ENCODE results near the gene UFC1.

The UFC1 gene

GRCh38 chr1:161172349-161172748 lies 18.6 kb downstream of the UFC1 start:
- DNase-seq, result no peak

DNA sequence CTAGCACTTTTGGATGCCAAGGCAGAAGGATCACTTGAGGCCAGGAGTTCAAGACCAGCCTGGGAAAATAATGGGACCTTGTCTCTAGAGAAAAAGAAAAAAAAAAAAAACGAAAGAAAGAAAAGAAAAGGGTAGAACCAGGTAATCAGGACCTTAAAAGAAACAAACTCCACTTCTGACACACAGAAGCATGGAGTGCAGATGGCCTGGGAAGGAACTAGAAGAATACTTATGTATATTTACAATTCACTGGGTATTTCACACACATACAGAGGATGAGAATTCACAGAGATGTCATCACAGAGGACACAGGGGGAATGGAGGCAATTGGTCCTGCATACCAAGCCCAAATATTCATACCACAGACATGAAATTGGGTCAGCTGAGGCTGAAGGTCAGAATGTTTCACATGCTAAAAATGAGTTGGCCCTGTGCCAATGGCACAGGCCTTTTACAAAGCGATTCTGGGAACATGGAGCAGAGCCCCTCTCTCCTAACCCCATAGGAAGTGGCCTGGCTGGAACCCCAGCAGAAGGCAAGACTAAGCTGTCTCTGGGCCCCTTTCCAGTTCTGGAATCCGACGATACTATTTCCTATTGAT lies 19.1 kb downstream of the UFC1 start:
- DNase-seq, result no peak

DNA sequence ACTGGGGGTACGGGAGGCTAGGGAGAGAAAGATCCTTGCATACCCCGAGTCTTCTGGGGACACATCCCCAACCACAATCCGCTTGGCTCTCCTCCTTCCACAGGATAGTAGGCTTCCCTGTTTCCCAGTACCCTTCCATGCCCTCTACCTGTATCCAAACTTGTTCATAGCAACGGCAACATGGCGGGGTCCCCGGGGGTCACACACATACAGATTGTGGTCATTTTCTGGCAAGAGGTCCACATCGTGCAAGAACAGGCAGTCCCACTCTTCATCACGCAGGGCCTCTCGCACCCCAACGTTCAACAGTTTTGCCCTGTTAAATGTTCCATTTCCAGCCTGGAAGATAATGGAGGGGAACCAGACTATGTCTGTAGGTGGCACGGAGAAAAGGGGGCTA lies 19.9 kb downstream of the UFC1 start:
- DNase-seq, result no peak

DNA sequence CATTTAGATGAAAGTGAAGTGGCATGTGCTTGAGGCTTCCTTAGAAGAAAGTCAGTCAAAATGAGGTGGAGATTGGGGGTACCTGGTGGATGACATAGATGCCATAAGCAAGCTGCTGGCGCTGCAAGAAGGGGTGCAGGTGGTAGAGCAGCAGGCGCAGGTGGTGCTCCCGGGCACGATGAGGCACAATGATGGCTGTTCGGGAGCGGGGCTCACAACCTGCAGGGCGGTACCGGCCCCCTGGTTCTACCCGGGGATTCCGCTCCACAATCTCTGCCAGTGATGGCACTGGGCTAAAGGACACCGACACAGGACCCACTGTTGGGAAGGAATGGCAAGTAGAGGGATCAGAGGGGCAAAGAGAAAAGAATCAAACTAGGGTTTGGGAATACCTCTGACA lies 21.1 kb downstream of the UFC1 start:
- no peak for DNase-seq

GRCh38 chr1:161175771-161176453 lies 22.1 kb downstream of the UFC1 start:
- DNase-seq, result no peak

DNA sequence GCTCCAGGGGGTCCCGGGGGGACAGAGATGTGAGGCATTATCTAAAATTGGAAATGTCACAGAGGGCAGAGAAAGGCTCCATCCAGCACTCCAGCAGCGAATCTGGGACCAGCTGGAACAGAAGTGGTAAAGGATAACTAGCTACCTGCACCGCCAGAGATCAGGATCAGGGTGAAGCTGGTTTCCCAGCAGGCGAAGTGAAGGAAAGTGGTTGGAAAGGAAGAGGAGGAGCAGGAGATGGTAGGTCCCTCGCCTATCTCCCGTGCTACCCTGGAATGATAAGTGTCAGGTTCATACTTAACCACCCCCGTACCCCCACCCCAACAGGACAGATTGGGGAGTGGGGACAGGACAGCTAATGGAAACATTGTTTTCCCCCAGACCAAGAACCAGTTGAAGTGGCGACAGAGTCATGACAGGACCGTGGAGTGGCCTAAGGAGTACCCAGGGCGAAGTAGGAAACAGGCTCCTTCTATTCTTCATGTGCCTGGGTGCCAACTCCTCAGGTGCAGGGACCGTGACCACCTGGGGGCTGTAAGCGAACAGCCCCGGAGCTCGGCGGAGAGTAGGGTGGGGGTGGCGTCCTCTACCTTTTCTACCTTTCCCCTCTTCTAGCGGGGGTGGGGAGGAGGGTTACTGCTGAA lies 22.8 kb downstream of the UFC1 start:
- peak; percentile 47 for DNase-seq

- peak; percentile 89 for DNase-seq
Observed at GRCh38 chr1:161177112-161177935, 23.5 kb downstream of the UFC1 start, which contains the start of gene B4GALT3. B4GALT3 (minus strand) TSS chr1:161177507; CDS start chr1:161176060, 1,447 bp downstream.

DNA sequence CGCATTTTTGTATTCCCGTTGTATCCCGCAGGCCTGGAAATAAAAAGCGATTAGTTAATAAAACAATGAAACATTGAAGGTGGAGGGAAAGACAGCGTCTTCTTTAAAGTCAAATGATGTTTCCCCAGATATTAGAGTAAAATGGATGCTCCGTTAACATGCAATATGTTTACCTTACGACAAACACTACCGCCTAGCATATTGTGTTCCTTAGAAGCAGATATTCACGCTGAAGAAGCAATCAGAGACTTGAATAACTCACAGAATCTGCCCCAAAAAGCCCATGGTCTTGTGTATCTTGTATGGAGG lies 24.1 kb downstream of the UFC1 start:
- DNase-seq, result peak; percentile 69

DNA sequence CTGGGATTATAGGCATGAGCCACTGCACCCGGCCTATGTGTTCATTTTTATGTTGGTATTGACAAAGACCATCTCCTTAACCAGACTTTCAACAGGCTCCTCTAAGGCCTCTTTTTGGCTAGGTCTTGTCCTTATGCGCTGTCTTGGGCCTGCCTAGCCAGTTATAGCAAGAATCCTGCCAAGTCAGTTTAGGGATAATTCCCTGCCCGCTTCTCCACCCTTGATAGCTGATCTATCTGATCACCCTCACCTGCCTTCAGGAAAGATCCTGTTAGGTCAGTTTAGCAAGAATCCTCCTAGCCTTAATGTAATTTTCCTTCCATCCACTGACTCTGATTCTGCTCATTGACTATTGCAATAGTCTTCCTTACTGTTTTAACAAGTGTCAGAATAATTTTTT lies 25.9 kb downstream of the UFC1 start:
- DNase-seq, result no peak

DNA sequence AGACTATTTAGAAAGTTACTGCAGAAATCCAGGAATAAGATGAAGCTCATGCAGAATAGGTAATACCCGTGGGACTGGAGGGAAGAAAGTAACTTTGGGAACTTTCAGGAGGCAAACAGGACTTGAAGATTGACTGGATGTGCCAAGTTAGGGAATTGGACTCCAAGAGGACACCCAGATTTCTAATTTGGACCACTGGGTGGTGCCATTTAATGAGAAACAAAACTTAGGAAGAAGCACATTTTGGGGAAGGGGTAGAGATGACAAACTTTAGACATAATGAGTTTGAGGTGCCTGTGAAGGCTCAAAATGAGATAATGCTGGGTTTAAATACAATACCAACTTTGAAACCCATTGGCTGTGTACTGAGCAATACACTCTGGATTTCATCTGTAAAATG lies 26.9 kb downstream of the UFC1 start:
- DNase-seq, result no peak

DNA sequence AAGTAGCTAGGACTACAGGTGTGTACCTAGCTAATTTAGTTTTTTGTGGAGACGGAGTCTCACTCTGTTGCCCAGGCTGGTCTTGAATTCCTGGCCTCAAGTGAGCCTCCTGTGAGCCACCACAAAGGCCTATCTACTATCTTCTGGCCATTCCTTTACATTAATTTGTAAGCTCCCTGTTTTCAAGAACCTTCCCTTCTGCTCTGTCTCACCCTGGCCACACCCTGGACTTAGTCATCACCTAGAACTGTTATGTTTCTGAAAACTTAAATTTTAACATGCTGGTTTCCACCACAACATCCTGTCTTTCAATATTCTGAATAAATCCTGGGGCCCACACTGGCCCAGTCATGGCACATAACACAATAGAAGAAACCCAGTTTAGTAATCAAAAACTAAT lies 28.4 kb downstream of the UFC1 start:
- no peak for DNase-seq

GRCh38 chr1:161185282-161185682 lies 31.5 kb downstream of the UFC1 start:
- DNase-seq, result peak; percentile 2

DNA sequence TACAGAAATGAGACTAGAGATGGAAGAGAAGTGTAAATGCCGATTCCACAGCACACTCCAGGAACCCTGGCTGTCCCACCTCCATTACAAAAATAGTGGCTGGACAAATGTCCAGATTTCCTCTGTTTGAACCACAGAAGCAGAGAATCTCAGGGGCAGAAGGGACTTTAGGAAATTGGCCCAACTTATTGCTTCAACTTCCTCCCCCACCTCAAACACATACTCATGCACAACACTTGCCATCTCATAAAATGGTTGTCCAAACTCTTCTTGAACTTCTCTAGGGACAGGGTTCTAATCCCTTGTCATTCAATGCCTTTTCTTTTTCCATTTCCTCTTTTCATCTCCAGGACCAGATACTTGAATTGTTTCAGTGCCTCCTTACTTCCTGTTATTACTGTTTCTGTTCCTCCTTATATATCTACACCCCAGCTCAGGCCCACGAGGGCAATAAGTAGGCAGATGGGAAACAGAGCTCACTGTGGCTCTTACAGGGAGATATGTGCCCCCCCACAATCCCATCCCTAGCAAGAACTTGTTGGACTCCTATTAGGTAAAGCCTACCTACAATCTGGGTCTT lies 32.0 kb downstream of the UFC1 start:
- no peak for DNase-seq

DNA sequence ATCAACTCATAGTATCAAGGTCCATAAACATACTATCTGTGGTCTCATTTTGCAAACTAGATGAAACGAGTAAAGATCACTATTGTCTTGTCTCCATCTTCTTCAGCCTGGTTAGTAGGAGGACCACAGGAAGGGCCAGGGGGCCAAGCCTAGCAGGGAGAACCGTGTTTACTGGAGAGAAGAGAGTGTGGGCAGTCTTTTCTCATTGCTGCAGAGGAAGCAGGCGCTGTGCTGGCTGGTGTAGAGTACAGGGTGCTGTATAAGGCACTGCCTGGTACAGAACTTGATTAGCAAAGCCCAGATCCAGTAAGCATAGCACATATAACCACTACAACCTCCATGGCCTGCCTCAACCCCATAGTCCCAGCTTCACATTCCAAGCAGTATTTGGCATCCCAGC lies 33.5 kb downstream of the UFC1 start:
- DNase-seq, result no peak

DNA sequence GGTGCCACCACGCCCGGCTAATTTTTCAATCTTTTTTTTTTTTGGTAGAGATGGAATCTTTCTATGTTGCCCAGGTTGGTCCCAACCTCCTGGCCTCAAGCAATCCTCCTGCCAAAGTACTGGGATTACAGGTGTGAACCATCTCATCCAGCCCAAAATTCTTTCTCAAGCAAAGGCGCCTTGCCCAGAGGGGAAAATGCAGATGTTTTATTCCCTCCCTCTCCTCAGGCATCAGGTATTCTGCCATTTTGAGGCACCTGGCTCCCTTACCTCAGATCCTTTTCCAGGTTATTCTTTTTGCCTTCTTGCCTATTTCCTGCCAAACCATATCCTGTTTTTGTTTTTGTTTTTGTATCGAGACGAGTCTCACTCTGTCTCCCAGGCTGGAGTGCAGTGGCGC lies 34.6 kb downstream of the UFC1 start:
- DNase-seq, result no peak

GRCh38 chr1:161189036-161189435 lies 35.3 kb downstream of the UFC1 start:
- DNase-seq, result no peak

DNA sequence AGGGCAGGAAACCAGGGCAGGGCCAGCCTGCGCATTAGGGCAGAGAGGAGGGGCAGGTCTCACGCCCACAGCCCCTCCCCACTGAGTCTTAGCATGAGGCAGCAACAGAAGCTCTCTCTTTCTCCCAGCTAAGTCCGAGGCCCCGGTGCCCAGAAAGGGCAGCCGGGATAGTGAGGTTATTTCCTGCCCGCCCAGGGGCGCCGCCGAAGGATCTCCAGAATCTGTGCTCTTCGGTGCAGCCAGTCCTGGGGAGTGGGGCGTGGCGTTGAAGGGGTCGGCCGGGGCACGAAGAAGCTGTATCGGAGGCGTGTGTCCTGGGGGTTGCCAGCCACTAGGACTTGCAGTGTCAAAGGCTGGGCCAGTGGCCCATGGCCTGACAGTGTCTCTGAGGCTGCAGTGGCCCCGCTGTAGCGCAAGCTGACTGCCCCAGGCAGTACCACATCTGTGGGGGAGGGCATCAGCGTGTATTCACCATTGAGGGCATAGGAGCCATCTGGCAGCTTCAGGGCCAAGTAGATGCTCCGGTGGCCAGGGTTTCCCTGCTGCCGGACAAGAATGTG lies 37.3 kb downstream of the UFC1 start:
- DNase-seq, result no peak

GRCh38 chr1:161191971-161192370 lies 38.2 kb downstream of the UFC1 start:
- DNase-seq, result no peak

DNA sequence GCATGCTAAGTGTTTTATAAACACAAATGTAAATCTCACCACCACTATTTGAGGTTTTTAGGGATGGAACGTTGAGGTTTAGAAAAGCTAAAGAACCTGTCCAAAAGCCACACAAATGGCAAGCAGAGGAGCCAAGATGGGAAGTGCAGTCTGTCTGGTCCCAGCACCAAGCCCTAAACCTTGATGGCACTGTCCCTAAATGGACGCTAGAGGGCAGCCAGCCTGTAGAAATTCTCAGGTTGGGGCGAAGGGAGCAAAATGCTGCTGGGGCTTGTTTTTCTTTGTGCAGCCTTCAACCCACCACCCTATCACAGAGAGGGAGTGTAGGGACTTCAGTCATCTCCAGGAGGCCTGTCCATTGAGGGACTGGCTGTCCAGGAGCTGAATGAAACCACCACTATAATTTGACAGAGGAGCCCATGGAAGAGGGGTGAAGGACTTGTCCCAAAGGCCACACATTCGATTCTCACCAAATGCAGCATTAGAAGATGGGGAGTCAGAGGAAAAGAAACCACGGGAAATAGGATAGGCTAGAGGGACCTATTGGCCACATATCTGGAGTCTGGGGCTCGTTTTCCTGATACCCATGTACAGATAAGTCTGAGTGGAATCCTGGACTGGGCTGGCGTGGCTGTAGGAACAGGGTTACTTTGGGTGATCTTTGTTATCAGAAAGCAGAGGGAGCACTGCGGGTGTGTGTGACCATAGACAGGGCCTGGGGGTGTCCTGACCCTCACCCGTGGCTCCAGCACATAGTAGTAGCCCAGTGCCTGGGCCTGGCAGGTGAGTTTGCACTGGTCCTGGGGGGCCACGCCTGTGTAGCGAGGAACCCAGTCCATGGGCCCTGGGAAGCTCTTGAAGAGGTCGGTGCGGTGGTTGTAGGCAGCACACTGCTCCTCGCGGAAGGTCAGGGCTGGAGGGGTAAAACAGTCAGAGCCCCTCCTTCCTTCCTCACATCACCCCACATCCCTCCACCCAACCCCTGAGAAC lies 39.0 kb downstream of the UFC1 start:
- peak; percentile 66 for DNase-seq

- DNase-seq, result no peak
Observed at GRCh38 chr1:161193561-161194235, 39.9 kb downstream of the UFC1 start.

GRCh38 chr1:161195171-161195570 lies 41.4 kb downstream of the UFC1 start:
- DNase-seq, result no peak
